GM21786 (cell line): Measurements from ENCODE around the gene ZFPM1.
"Not testable (repeated sequence)": the region's sequence is repeated elsewhere in the genome, so short reads cannot be mapped to it uniquely, and the experiment has no call there.

Experiments
- ATAC-seq: cut with Tn5 transposase; IDR thresholded peaks from one replicate; pipeline ENCODE4 v1.9.1; 2021; ENCODE audit not compliant: unreplicated experiment

Gene ZFPM1

DNA sequence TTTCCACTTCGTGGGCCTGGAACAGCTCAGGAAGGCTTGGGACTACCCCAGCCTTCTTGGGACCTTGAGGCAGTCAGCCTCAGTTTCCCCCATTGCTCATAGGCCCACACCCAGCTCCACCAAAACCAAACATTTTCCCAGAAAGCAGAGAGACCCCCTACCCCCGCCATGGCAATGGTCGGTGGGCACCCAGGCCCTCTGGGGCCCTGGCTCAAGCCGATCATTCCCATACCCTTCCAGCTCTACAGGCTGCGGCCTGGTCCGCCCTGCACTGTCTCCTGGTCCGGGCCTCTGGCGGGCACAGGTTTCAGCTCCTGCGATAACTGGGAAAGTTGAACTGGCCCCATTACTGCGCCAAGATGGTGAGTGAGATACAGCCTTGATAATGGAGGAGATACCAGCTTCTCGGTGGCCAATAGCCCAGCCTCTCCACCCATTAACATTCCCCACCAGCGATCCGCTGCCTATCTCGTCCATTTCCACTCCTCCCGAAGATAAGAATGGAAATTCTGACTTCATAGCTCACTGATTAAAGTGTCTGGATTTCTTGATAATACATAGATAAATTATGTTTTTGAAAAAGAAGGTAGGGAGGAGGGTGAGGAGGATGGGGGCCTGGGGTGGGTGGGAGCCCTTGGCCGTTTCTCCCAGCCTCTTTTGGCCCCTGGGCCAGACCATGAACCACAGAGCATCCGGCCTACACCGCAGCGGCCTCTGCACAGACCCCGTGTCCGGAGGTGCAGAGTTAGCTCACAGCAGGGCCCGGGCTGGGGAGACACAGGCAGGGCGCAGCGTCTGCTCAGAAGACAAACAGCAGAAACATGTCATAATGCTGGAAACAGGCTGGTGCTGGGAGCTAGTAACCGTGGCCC lies 11.6 kb downstream of the ZFPM1 start:
- ATAC-seq, result no peak

DNA sequence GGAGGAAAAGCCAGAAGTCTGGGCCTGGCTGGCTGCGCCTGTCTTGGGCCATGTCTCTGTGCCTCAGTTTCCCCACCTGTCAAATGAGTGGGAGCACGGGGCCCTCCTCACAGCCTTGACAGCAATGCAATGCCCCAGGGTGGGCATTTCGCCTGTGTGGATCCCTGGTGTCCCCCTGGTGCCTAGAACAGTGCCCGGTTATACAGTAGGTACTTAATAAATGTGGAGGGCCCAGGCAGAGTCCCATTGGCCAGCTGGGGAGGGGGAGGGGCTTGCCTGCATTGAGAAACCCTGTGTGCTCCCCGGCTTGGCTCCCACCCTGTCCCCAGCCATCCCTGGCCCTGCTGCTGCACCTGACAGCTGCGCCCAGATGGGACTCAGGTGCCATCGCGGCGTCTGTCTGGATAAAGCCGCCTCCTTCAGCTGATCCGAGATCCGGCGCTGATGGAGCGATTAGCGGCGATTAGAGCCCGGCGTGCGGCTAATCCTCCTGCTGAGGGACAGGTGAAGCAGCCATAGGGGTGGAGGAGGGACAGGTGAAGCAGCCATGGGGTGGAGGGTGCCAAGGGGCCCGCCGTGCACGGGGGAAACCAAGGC lies 12.4 kb downstream of the ZFPM1 start:
- no peak for ATAC-seq

DNA sequence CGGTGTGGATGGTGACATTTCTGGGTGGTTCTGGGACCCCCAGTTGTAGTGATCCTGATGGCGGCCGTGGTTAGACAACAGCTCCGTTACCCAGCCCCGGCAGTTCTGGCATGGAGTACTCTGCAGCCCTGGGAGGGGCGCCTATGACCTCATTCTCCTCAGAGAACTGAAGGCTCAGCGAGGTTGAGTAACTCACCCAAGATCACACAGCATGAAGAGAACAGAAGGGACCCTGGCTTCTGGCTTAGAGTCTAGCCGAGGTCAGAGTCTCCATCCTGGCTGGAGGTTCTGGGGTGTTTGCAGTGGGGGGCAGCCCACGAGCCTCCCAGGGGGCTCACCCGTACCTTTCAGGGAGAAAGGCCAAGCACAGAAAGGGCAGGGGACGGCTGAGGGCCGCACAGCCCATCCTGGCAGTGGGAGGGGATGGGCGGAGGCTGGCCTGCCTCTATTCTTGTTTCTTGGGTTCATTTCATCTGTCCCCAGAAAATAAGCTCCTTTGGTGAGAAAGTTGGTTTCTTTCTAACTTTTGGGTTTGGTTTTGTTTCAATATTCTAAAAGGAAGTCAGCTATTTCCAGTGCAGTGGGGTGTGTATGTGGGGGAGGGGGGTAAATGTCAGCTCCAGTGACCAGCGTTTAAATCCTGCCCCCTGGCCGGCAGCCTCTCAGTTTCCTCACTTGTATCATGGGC lies 13.2 kb downstream of the ZFPM1 start:
- ATAC-seq, result peak; percentile 41

DNA sequence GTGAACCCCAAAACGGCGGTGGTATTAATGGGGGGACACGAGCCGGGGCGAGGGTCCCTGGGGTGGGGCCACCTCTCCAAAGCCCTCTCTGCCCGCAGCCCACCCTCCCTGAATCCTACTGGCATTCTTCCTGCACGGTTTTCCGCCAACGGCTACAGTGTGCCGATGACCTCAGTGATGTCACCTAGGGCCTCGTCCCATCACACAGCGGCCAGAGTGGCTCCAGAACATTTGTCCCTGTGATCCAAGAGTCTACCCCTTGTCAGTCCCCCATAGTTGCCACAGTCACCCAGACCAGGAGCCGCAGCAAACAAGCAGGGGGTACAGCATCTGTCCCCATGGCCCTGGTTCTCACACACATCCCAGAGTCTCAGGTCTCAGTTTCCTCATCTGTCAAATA lies 13.9 kb downstream of the ZFPM1 start:
- ATAC-seq, result no peak

DNA sequence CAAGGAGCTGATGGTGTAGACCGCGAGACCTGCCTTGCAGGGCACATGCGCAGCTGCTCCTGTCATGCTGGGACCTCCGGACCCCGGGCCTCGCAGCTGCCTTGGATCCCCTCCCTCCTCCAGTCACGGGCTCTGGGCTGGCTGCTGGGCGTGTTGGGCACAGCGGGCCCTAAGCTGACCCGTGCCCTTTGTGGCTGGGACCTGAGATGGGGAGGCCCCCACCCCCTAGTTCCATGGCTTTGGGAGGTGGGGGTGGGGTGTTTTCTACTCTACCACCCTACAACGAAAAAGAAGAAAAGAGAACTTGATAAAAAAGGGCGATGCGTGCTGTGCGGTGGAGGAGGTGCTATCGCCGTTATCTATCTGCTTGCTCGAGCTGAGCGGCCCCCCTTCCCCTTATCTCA lies 14.5 kb downstream of the ZFPM1 start:
- no peak for ATAC-seq

DNA sequence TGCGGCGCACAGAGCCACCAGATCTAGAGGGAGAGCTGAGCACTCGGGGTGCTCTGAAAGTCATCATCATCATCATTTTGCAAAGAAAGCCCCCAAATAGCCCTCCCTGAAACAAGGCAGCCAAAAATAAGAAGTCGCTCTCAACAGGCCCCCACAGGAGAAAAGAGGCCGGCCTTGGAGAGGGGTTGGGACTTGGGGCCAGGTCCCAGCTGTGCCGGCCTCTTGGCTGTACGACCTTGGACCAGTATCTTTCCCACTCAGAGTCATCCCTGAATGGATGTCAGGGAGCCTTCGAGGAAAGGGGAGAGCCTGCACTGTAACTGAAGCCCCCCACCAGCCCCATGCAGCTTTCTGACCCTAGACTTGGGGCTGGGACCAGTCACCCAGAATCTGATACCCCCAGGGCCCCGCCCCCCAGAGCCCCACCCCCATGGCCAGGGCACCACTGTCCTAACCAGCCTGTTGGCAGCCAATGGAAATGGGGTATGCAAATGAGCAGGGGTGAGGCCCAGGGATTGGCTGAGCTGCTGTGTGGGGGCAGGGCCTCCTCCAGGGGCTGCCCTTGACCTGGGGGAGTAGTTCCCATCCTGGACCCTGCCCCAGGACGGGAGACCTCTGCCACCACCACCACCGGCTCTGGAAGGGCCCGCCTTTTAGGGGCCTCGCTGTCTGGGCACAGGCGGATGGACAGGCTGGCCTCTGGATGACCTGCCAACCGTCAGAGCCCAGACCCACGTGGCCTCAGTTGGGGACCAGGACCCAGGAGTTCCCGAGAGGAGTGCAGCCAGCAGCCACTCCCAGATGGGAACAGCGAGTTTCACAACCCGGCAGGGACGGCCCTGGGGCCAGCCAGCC lies 15.4 kb downstream of the ZFPM1 start:
- ATAC-seq, result no peak

DNA sequence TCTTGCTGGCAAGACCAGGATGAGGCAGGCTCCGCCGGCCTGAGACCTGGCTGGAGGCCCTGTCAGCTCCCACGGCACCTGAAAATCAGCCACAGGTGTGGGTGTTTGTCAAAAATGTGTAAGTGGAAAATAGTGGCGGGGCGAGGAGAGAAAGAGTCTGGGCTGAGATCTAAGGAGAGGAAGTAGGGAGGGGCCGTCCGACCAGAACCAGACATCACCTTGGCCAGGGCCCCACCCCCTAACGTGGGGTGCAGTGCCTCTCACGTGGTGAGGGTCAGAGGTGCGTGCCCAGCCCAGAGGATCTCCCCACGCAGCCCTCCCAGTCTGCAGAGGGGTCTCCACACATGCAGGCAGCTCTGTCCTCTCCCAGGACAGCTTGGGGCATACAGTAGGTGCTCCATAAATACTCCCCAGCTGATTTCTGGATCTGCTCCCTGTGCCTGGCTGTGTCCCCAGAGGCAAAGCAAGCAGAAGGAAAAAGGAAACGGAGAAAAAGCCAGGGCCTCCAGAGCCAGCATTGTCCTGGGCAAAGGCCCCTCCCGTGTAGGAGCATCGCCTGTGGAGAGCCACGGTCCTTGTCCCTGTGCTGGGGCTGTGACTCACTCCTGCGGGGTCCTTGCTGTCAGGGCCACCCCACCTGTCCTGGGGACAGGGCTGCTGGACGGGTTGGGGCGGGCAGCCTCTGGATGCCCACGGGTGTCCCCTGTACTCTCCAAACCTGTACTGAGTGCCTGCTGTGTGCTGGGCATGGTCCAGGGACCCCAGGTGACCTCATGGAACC lies 16.7 kb downstream of the ZFPM1 start:
- no peak for ATAC-seq

DNA sequence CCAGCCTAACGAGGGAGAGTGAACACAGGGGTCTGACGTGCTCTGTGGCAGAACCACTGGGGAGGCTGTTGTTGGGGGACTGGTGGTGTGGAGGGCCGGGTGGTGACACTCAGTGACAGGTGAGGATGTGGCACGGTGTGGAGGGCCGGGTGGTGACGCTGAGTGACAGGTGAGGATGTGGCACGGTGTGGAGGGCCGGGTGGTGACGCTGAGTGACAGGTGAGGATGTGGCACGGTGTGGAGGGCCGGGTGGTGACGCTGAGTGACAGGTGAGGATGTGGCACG lies 17.3 kb downstream of the ZFPM1 start:
- ATAC-seq, result not testable (repeated sequence)

DNA sequence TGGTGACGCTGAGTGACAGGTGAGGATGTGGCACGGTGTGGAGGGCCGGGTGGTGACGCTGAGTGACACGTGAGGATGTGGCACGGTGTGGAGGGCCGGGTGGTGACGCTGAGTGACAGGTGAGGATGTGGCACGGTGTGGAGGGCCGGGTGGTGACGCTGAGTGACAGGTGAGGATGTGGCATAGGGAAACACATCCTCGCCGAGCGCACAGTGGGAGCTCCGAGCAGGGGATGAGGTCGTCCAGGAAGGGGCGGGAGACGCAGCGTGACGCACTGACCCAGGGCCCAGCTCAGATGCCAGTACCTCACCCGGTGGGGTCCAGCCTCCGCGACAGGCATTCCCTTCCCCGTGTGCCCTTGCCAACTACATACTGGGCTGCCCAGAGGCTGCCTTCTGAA lies 17.6 kb downstream of the ZFPM1 start:
- ATAC-seq, result not testable (repeated sequence)

DNA sequence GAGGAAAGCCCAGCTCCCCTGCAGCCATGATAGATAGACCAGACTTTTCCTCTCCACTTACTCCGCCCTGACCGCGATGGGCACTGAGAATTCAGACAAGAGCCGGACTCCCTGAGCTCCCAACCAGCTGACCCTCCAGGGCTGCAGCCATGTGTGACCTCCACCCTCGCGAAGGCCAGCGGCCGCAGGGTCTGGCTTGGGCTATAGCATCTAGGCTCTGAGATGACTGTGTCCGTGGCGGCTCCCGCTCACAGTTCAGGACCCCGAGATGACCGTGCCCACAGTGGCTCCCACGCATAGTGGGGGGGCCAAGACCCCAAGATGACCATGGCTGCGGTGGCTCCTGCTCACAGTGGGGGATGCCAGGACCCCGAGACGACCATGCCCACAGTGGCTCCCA lies 18.0 kb downstream of the ZFPM1 start:
- ATAC-seq, result no peak

DNA sequence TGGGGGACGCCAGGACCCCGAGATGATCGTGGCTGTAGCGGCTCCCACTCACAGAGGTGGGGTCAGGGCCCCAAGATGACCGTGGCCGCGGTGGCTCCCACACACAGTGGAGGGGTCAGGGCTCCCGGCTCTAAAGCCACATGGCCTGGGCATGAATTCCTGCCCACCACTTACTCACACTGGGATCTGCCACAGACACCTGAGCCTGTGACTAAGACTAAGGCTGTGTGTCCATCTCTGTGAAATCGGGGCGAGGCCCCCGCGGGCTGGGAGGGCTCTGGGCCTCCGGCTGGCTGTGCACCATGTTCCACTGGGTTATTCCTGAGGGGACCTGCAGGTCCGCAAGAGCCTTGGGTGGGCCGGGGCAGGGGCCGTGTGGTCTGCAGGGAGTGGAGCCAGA lies 18.5 kb downstream of the ZFPM1 start:
- ATAC-seq, result no peak

DNA sequence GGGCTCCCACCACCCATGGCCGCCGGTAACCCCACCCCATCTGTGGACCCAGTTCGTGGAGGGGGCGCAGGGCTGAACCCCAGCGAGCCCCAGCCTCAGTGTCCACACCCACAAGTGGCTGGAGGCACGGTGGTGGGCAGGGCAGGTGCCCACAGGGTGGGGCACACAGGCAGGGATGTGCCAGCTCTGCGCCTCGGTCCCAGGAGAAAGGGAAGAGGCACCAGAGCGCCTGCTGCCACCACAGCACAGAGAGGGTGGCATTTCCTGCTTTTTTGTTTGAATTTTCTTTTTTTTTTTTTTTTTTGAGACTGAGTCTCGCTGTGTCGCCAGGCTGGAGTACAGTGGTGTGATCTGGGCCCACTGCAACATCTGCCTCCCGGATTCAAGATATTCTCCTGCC lies 19.0 kb downstream of the ZFPM1 start:
- no peak for ATAC-seq

DNA sequence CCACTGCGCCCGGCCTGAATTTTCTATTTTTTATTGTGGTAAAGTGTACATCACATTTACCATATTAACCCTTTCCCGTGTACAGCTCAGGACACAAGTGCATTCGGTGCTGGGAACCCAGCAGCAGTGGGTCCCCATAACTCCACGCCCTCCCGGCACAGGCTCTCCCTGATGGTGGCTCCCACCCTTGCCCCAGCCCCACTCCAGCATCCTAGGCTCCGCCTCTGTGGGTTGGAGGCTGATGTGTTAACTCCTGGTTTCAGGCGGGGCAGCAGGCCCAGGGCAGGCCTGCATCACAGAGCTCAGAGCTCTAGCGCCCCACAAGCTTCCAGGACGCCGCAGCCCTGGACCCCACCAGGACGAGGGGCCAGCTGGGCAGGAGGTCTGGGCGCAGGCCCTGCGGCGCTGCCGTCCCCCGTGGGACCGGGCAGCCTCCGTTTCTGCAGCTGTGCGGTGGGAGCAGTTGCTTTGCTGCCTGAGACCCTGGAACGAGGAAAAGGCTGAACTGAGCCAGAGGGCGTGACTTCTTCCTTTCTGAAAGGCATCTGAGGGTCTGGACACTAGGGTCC lies 19.6 kb downstream of the ZFPM1 start:
- ATAC-seq, result no peak

DNA sequence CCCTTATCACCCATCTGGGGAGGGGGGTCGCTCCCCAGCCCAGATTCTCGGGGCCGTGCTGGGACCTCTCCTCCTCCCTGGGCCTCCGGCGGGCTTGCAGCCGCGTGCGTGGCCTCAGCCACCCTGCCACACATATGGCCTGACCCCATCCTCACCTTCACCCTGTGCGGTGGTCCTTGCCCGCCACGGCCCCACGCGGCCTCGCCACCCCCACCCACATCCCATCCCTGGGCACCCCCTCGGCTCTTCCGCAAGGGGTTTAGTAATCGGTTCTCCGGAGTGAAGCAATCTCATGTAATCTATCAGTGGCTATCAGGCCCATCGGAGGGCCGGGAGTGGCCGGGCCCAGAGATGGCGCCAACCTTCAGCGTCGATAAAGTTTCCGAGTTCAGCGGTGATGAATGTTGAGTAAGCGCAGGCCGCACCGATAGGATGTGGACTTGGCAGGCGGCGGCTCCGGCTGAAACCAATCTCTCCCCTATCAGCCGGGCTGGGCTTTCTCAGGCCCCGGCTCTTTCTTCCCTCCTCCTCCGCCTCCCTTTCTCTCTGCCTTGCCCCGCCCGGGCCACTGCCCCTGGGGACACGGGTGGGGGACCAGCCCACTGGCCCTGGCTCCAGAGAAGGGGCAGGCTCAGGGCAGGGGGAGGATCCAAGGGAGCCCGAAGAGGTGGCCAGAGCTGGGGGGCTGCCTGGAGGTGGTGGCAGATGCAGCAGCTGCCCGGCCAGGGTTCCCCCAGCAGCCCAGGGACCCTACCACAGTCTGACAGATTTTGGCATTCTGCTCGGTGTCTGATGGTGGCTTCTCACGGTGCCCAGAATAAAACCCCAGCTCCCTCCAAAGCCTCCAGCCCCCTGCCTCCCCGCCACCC lies 20.8 kb downstream of the ZFPM1 start:
- no peak for ATAC-seq

DNA sequence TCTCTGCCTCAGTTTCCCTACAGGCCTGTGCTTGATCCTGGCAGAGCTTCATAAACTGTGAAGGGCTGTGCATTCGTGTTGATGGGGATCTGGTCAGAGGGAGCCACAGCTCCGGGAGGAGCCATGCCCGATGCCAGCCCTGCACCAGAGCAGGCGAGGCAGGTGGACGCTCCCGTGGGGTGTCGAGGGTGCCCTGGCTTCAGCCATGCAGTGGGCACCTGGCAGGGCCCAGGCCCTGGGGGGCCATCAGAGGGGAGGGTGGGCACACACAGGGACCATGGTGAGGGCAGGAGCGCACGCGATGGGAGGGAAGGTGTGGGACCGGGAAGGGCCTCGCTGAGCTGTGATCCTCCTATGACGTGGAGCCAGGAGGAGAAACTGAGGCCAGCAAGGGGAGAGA lies 22.0 kb downstream of the ZFPM1 start:
- no peak for ATAC-seq

DNA sequence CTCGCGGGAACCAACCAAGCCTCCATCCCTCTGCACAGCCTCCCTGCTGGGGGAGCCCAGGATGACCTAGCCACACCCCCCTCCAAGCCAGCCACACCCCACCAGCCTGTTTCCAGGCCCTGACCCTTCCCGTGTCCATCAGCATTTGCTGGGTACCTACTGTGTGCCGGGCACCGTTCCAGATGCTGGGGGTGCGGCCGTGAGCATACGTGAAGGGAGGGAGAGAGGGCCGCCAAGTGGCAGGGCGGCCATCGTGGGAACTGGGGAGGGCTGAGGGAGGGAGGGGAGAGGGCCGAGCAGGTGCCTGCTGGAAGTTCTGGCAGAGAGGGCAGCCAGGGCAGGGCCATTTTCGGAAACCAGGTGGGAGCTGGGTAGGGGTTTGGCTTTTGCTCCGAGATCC lies 23.1 kb downstream of the ZFPM1 start:
- no peak for ATAC-seq

DNA sequence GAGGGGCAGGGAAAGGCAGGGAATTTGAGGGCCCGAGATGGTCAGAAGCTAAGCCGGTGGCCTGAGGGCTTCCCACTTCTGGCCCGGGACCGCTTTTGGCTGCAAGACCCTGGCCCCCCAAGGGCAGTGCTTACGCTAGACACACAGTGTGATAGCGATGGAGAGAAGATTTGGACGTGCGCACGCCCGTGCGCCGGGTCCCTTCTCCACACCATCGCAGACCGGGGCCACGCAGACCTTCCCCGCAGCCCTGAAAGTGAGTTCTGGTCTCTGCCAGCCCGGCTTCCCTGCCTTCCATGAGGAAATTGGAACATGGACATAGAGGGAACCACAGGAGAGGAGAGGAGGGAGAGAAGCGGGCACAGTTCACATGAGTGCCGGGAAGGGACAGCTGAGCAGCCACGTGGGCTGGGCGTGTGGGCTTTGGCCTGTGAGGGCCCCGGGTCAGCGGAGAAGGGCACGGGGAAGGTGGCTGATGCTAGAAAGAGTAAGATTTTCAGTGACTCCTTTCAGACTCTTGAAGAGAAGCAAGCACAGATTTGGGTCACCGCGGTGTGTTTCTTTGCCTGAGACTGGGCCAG lies 23.8 kb downstream of the ZFPM1 start:
- ATAC-seq, result no peak

DNA sequence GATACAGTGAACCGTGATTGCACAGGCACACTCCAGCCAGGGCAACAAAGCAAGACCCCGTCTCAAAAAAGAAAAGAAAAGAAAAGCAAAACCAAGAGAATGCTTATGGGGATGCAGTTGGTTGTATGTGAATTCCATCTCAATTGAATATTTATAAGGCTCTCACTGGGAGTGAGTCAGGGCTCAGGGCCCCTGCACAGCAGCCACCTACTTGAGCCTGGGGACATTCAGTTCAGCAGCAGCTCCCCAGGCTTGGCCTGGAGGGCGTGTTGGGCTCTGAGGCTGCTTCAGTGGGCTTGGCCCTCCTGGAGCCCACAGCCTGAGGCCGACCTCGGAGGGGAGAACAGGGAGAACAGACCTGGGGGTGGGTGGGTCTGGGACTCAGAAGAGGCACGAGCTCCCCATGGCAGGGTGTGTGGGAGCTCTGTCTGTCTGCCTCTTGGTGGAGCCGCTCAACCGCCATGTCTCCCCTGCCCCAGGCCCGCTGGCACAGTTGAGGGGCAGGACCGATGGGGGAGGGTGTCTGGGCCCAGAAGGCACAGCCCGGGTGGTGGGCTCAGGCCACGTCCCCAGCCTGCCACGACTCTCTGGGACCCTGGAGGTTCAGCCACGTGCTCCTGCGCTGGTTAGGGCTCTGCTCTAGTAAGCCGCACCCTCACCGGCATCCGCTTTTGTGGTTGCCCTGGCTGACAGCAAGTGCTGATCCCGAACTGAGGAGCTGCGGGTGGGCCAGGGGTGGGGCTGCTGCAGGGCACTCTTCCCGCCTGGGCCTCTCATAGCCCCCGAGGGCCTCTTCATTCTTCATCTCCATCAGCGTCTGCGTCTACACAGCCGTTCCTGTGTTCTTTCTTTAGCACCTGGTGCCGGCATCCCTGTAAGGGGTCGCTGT lies 24.8 kb downstream of the ZFPM1 start:
- ATAC-seq, result no peak
